Endothelial cell of umbilical vein (primary cell): ENCODE measurements around the gene IBTK. TPM values are rescaled to one million over a fixed set of nuclear protein-coding genes. Genes with fewer than 3 reads are reported as not detected.

ENCODE experiments used
- BruUV-seq: library from RNA; stranded (reverse); fragments of 400-500 nt; replicated peaks from 2 replicates; lab custom pipeline; 2021; lab: Mats Ljungman, UMichigan
- CTCF ChIA-PET: fragments of 300-600, 350-600 bp; sonication (Branson Sonifier 250); formaldehyde crosslinking; loops from one replicate; lab custom pipeline; 2021; ENCODE audit warnings: antibody characterized with exemption, inconsistent platforms; lab: Charles Lee
- POLR2A ChIA-PET: fragments of 300-600, 350-600 bp; sonication (Branson Sonifier 250); formaldehyde crosslinking; loops from one replicate; lab custom pipeline; 2021; ENCODE audit warnings: antibody characterized with exemption, inconsistent platforms; lab: Charles Lee
- DNase-seq: peaks from one replicate; pipeline ENCODE4 v3.0.0-alpha.2; 2011; ENCODE audit warnings: low read depth, low spot score
- FAIRE-seq: peaks from 2 replicates; lab custom pipeline; 2011; peaks lifted over from hg19 to GRCh38; lab: Jason Lieb, UNC
- H2AFZ ChIP-seq: 2 replicates; pipeline ENCODE4 v1.6.0; 2012; ENCODE audit warnings: low read depth, low read length, control low read depth, inconsistent platforms
- H3K27ac ChIP-seq: 2 replicates; pipeline ENCODE4 v1.5.1; 2011; ENCODE audit warnings: low read depth, mild to moderate bottlenecking, control low read depth, low read length, moderate library complexity; ENCODE audit not compliant: insufficient read depth
- H3K27me3 ChIP-seq, 2 experiments: 2 replicates each; pipeline versions ENCODE4 v1.6.0 to v1.6.1; 2011; ENCODE audit warnings: low read length in 2 of 2, mixed read lengths in 1 of 2; ENCODE audit not compliant: control insufficient read depth in 2 of 2, insufficient read depth in 2 of 2
- H3K36me3 ChIP-seq, 2 experiments: 2 replicates in 1 of 2; 3 replicates in 1 of 2; pipeline ENCODE4 v1.5.1; 2011; ENCODE audit warnings: low read length in 2 of 2, mild to moderate bottlenecking in 1 of 2, moderate library complexity in 1 of 2; ENCODE audit not compliant: control insufficient read depth in 2 of 2, insufficient read depth in 2 of 2; ENCODE audit errors: extremely low read depth in 1 of 2
- H3K4me1 ChIP-seq: 3 replicates; pipeline ENCODE4 v1.5.1; 2011; ENCODE audit warnings: mild to moderate bottlenecking, low read length; ENCODE audit not compliant: control insufficient read depth, insufficient read depth; ENCODE audit errors: extremely low read depth
- H3K4me2 ChIP-seq: 2 replicates; pipeline ENCODE4 v1.6.1; 2011; ENCODE audit warnings: low read length, control low read depth, mixed read lengths; ENCODE audit not compliant: insufficient read depth
- H3K4me3 ChIP-seq, 3 experiments: fragments of 200-600 bp in 1 of 3; sonication (generic), shearing (Covaris generic) in 1 of 3; replicated peaks in 1 of 3; 2 replicates each; pipeline ENCODE4 v1.5.1; 2011 to 2016; ENCODE audit warnings: control low read depth in 3 of 3, low read length in 3 of 3, mild to moderate bottlenecking in 2 of 3, inconsistent platforms in 1 of 3, low read depth in 1 of 3, moderate library complexity in 1 of 3; ENCODE audit not compliant: insufficient read depth in 1 of 3
- H3K79me2 ChIP-seq: 2 replicates; pipeline ENCODE4 v1.6.0; 2012; ENCODE audit warnings: low read length, inconsistent platforms; ENCODE audit not compliant: control insufficient read depth, insufficient read depth
- H3K9ac ChIP-seq: replicated peaks from 2 replicates; pipeline ENCODE3; 2011; ENCODE audit warnings: low read length, control low read depth; ENCODE audit not compliant: insufficient read depth; ENCODE audit errors: extremely low read depth
- H3K9me1 ChIP-seq: replicated peaks from 3 replicates; pipeline ENCODE4 v1.6.0; 2011; ENCODE audit warnings: mild to moderate bottlenecking, low read length; ENCODE audit not compliant: control insufficient read depth, insufficient read depth; ENCODE audit errors: extremely low read depth
- H3K9me3 ChIP-seq: replicated peaks from 2 replicates; pipeline ENCODE4 v1.5.1; 2012; ENCODE audit warnings: low read length, inconsistent platforms; ENCODE audit not compliant: control insufficient read depth, insufficient read depth
- H4K20me1 ChIP-seq: replicated peaks from 2 replicates; pipeline ENCODE3; 2011; ENCODE audit warnings: mild to moderate bottlenecking, low read length; ENCODE audit not compliant: control insufficient read depth, insufficient read depth; ENCODE audit errors: extremely low read depth
- GATA2 ChIP-seq: IDR thresholded peaks from 2 replicates; pipeline ENCODE4 v1.7.0; 2011; ENCODE audit warnings: low read depth, mild to moderate bottlenecking, moderate library complexity, mixed read lengths, low read length; ENCODE audit not compliant: insufficient read length, insufficient read depth
- JUN ChIP-seq: IDR thresholded peaks from 2 replicates; pipeline ENCODE4 v1.6.1; 2011; ENCODE audit warnings: borderline replicate concordance, low read depth; ENCODE audit not compliant: insufficient read length, insufficient read depth
- MYC ChIP-seq: IDR thresholded peaks from one replicate; pipeline ENCODE4 v1.6.1; 2011; ENCODE audit warnings: mild to moderate bottlenecking, low read depth, low read length
- POLR2A ChIP-seq: IDR thresholded peaks from 2 replicates; pipeline ENCODE4 v1.6.1; 2012; ENCODE audit warnings: low read depth, mild to moderate bottlenecking, control low read depth, low read length
- dilution Hi-C: fragments of 300-500 bp; cut with MboI; formaldehyde crosslinking; loops from one replicate; pipeline ENCODE4 v1.15.0; 2019; ENCODE audit warnings: low sequenced_read_pairs; ENCODE audit not compliant: extremely low pct_ligation_motif_present
- intact Hi-C: fragments of 100-400 bp; cut with micrococcal nuclease; formaldehyde crosslinking; loops from one replicate; pipeline ENCODE4 v1.10.0; 2022
- polyA plus RNA-seq, 4 experiments: library from polyadenylated mRNA; depleted of rRNA in 3 of 4; stranded (reverse) in 3 of 4; unstranded in 1 of 4; fragments of >200 nt; gene quantifications; 2 replicates each; pipeline versions ENCODE4 v1.2.1 to v1.2.3, GENCODE V29; 2011 to 2012; ENCODE audit warnings: missing spikeins in 1 of 4
- total RNA-seq: library from RNA; stranded (reverse); gene quantifications from 2 replicates; pipeline ENCODE4 v1.2.3, GENCODE V29; 2021
- TF ChIP-seq, protein P1 (sequence below), 2 donors: IDR thresholded peaks; 1 replicate in 1 of 2; 2 replicates in 1 of 2; pipeline ENCODE4 v1.5.1; 2011; ENCODE audit warnings: low read length in 2 of 2, mild to moderate bottlenecking in 2 of 2, moderate library complexity in 2 of 2, control low read depth in 1 of 2, inconsistent platforms in 1 of 2, low read depth in 1 of 2; ENCODE audit not compliant: insufficient read depth in 1 of 2; ENCODE audit errors: extremely low read depth in 1 of 2
- TF ChIP-seq, protein P2 (sequence below): IDR thresholded peaks from 2 replicates; pipeline ENCODE4 v1.6.1; 2011; ENCODE audit not compliant: insufficient read depth, insufficient read length

IBTK gene
- total and polyA plus RNA-seq, 2 donors (not counting 3 experiments of a cell fraction or from before 2014, with no cell fraction given), result 6.7 to 30.5 TPM

DNA sequence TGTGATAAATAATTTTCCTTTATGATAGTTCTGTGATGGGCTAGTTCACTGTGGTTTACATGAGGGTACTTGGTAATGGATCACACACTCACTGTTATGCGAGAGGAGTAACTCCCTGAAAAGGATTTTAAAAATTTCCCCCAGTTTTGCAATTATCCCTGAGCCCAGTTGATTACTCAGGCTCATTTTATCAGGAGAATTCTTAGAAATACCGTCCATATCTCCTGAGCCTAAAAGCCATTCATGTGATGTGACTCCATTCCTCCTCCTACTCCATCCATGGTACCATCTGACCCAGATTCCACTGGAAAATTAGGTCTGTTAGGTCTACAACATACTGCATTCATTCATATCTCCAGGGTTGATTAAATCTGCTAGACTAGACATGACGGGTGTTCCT, 16.4 kb upstream of the IBTK start:
- TF ChIP-seq, protein P1, sequence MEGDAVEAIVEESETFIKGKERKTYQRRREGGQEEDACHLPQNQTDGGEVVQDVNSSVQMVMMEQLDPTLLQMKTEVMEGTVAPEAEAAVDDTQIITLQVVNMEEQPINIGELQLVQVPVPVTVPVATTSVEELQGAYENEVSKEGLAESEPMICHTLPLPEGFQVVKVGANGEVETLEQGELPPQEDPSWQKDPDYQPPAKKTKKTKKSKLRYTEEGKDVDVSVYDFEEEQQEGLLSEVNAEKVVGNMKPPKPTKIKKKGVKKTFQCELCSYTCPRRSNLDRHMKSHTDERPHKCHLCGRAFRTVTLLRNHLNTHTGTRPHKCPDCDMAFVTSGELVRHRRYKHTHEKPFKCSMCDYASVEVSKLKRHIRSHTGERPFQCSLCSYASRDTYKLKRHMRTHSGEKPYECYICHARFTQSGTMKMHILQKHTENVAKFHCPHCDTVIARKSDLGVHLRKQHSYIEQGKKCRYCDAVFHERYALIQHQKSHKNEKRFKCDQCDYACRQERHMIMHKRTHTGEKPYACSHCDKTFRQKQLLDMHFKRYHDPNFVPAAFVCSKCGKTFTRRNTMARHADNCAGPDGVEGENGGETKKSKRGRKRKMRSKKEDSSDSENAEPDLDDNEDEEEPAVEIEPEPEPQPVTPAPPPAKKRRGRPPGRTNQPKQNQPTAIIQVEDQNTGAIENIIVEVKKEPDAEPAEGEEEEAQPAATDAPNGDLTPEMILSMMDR (IDR thresholded peaks at IDR 0.05; ENCODE audit: extremely low read depth in 1 of 2, insufficient read depth in 1 of 2, low read depth in 1 of 2, low read length in 2 of 2), result no peak
- TF ChIP-seq, protein P2, sequence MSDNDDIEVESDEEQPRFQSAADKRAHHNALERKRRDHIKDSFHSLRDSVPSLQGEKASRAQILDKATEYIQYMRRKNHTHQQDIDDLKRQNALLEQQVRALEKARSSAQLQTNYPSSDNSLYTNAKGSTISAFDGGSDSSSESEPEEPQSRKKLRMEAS, result no peak
- TF ChIP-seq JUN (no peak), POLR2A (no peak), MYC (no peak), GATA2 (no peak)

More for the DNA sequence above, 16.4 kb upstream of the IBTK start:
- POLR2A ChIA-PET, result no interaction called here
- Histone ChIP-seq H3K4me2 (no peak overlapping the region), H3K9me1 (no peaks in the 10 kb centered on the region), H2AFZ (no peak overlapping the region), H3K4me1 (peaks cover 12% of the 10 kb centered on the region), H3K27me3 (no peaks in the 10 kb centered on the region), H3K4me3 (no peak overlapping the region), H3K9ac (no peak overlapping the region), H3K9me3 (no peaks in the 10 kb centered on the region), H3K36me3 (no peaks in the 10 kb centered on the region), H3K27ac (no peak overlapping the region), H4K20me1 (no peaks in the 10 kb centered on the region), H3K79me2 (no peaks in the 10 kb centered on the region)
- FAIRE-seq (no peak), DNase-seq (no peak)
- no TSS peak for BruUV-seq
- dilution Hi-C loops (no loop called here), intact Hi-C loops (no loop called here)
- CTCF ChIA-PET, result no interaction called here
